HG03432 (cell line): ENCODE measurements around the gene LRP8.

Experiments used
- ATAC-seq: cut with Tn5 transposase; IDR thresholded peaks from one replicate; pipeline ENCODE4 v1.9.1; 2021; ENCODE audit warnings: mild to moderate bottlenecking, moderate library complexity; ENCODE audit not compliant: unreplicated experiment

LRP8 gene

GRCh38 chr1:53359934-53360276, 32.0 kb upstream of the LRP8 start:
- ATAC-seq, result no peak

GRCh38 chr1:53359225-53359933, 31.5 kb upstream of the LRP8 start:
- no peak for ATAC-seq

GRCh38 chr1:53356637-53357036, 28.8 kb upstream of the LRP8 start:
- ATAC-seq, result no peak

- ATAC-seq, result no peak
Measured at GRCh38 chr1:53354119-53354518, 26.2 kb upstream of the LRP8 start.

GRCh38 chr1:53352561-53352960, 24.7 kb upstream of the LRP8 start:
- no peak for ATAC-seq

GRCh38 chr1:53350853-53351767, 23.2 kb upstream of the LRP8 start:
- no peak for ATAC-seq

- ATAC-seq, result no peak
Measured at GRCh38 chr1:53349968-53350852, 22.3 kb upstream of the LRP8 start.

- ATAC-seq, result no peak
Measured at GRCh38 chr1:53349369-53349835, 21.5 kb upstream of the LRP8 start.

- ATAC-seq, result no peak
Measured at GRCh38 chr1:53348486-53349368, 20.9 kb upstream of the LRP8 start.

- ATAC-seq, result no peak
Measured at GRCh38 chr1:53346814-53347176, 18.9 kb upstream of the LRP8 start.

- ATAC-seq, result no peak
Measured at GRCh38 chr1:53345996-53346813, 18.3 kb upstream of the LRP8 start.

GRCh38 chr1:53344921-53345838, 17.3 kb upstream of the LRP8 start:
- peak; percentile 94 for ATAC-seq

- no peak for ATAC-seq
Measured at GRCh38 chr1:53343831-53344668, 16.2 kb upstream of the LRP8 start.

- ATAC-seq, result no peak
Measured at GRCh38 chr1:53342735-53343470, 15.0 kb upstream of the LRP8 start.

GRCh38 chr1:53341961-53342707, 14.3 kb upstream of the LRP8 start:
- no peak for ATAC-seq

GRCh38 chr1:53341521-53341895, 13.6 kb upstream of the LRP8 start:
- no peak for ATAC-seq
